Stimulated activated CD8-positive, alpha-beta memory T cell treated with anti-CD3 and anti-CD28 coated beads, Interleukin-7, amount 100 ng/mL, for 1 hour (primary cell): ENCODE results near the gene NFKBIA.
"Not testable (repeated sequence)": the region's sequence is repeated elsewhere in the genome, so short reads cannot be mapped to it uniquely, and the experiment has no call there.

Experiments
- DNase-seq, 2 donors: peaks; one replicate each; pipeline ENCODE4 v3.0.0-alpha.2; 2020; ENCODE audit warnings: low read depth in 2 of 2

NFKBIA gene

DNA sequence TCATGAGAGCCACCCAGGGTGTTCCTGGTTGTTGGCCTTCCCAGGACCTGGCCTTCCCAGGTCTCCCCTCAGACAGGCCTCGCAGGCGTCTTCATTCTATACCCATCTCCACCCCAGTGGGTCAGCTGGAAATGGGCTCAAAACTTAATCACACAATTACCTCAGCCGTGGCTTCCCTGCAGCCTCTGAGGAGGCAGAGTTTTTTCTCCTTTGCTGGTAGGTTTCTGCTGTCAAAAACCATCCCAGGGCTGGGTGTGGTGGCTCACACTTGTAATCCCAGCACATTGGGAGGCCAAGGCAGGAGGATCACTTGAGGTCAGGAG, 13.2 kb downstream of the NFKBIA start:
- DNase-seq = no peak

DNA sequence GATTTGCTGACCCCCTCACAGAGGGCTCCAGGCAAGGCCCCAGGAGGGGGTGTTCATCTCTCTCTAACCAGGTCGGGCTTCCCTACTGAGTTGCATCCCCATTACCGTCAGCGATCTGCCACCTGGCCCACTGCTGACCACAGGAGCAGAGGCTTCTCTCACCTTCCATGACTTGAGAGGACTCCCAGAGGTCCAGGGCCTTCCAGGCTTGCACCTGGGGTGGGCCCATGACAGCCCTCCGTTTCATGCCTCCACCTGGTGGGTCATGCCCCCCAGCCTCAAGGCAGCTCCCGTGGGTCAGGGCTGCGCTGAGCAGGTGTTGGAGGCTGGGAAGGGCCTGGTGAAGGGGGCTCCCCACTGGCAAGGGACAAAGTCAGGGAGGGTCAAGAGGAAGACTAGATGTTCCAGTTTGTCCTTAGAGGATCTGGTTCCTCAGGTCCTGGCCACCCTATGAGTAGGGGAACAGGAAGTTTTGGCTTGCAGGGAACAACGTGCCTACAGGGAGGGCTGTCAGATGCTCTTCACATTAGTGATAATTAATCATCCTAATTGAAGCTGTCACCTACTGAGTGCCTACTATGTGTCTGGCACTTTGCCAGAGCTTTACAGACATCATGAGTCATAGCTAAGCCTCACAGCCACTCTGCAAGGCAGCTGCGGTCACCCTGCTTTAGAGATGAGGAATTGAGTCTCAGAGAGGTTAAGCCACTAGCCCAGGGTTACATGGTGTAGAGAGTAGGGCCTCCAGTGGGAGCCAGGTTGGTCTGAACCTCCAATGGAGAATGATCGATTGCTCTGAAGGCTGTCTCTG, 13.8 kb downstream of the NFKBIA start:
- no peak for DNase-seq

GRCh38 chr14:35389315-35389667, 15.3 kb downstream of the NFKBIA start:
- DNase-seq = no peak

DNA sequence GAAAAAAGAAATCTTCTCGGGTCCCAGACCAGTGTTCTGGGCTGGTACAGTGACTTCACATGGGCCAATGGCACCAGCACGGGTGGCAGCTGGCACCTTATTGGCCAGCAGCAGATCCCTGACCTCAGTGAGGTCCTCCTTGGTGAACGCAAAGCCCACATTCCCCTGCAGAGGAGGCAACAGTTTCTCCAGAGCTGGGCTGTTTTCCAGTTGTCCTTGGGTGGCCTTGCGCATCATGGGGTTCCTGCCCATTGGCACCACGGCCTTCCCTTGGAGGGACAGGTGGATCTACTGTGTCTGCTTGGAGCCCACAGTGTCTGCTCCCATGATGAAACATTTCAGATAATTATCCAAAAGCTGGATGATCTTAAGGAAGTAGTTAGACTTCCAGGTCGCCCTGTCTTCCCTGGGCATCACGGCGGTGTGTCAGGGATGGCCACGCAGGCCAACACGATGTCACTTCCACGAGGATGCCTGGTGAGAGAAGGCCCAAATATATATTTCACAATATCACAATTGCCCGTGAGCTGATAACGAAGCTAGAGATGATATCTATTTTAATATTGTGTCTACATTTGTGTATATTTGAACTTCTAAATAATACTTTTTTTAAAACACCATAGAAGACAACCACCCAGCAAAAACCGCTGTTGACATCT, 15.8 kb downstream of the NFKBIA start:
- no peak for DNase-seq

GRCh38 chr14:35387713-35388579, 16.6 kb downstream of the NFKBIA start:
- no peak for DNase-seq

DNA sequence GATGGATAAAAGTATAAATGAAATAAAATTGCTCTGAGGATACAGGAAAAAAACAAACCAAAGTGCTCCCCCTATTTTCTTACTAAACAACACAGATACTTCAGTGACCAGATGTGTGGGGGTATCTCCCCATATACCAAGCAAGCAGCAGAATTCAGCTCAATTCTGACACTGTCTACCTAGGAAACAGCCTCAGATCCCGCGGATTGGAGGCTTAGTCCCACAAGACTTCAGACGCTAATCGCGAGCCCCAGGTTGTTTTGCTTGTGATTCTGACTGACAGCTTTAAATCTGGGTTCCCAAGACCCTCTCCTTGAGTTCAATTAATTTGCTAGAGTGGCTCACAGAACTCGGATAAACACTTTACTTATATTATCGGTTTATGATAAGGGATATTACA, 17.3 kb downstream of the NFKBIA start:
- DNase-seq = no peak

- DNase-seq = no peak
Measured at GRCh38 chr14:35386673-35387125, 17.9 kb downstream of the NFKBIA start.

GRCh38 chr14:35385042-35385839, 19.3 kb downstream of the NFKBIA start:
- DNase-seq = no peak

DNA sequence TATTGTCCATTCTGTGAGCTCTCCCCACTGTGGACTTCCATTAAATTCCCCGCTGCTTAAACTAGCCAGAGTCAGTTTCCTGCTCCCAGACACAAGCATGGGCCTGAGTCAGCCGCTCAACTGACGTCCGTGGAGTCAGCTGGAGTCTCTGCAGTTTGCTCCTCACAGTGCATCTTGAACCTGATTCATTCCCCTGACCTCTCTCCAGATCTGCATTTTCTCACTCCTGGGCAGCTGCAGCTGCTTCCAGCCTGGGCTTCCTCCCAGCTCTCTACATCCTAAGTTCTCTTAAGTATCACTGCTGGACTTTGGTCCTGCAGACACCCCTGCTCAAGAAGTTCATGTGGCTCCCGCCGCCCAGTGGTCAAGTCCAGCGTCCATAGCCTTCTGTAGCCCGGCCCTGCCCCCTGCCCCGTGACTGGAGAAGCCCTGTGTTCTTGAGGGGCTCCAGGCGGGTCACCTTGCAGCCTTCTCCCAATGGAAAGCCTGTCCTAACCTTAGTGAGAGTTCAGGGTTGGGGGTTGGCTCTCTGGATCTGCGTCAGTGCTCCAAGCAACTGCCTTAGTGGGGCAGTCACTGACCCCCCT, 20.0 kb downstream of the NFKBIA start:
- no peak for DNase-seq

DNA sequence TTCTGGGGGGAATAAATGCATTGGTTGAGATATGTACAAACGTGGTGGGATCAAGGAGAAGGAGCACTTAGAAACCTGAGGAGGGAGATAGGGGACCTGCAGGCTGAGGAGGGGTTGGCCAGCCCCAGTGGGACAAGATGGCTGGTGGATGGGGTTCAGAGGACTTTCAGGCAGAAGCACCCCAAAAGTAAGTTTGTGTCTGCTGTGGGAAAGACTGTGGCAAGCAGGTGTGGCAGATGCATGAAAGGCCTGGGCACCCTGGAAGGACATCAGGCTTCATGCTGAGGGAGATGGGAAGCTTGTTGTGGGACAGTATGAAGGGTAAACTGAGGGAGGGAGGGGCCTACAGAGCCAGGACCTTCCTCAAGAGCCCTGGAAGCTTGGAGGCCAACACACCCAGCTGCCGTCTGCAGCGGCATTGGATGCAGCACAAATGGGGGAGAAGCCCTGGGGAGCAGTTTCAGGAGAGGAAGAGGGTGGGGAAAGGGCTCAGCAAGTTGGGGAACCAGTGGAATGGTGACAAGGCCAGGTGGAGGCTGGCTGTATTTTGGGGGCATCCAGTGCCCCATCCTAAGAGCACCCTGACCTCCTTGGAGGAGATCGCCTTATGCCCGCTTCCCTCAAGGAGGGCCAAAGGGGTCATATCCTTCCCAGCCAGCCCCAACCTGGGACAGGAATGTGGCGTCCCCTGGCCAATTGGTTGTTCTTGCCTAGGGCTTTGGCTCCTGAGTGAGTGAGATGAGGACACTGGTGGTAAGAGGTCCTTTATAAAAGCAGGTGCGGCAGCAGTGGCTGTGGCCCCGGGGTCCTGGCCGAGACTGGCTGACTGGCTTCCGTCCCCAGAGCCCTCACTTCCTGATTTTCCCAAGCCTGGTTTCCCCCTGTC, 20.7 kb downstream of the NFKBIA start:
- DNase-seq = no peak

- no peak for DNase-seq
Measured at GRCh38 chr14:35380794-35381193, 23.8 kb downstream of the NFKBIA start.

DNA sequence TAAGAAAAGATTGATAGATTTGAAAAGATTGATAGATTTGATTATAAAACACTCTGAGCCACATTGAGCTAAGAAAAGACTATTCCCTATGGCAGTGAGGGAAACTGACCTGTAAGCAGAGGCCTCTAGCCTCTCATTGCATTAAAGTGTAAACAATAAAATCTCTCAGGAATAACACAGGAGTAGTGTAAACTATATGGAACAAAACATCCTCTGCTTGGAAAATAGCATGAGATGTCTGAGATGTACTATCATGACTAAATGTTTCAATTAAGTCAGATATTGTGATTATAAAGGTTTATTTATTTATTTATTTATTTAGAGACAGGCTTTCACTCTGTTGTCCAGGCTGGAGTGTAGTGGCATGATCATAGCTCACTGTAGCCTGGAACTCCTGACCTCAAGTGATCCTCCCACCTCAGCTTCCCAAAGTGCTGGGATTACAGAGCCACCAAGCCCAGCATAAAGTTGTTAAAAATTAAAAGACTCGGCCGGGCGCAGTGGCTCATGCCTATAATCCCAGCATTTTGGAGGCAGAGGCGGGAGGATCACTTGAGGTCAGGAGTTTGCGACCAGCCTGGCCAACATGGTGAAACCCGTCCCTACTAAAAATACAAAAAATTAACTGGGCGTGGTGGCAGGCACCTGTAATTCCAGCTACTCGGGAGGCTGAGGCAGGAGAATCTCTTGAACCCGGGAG, 25.2 kb downstream of the NFKBIA start:
- DNase-seq = not testable (repeated sequence)

GRCh38 chr14:35378425-35379233, 25.9 kb downstream of the NFKBIA start:
- no peak for DNase-seq

- no peak for DNase-seq
Measured at GRCh38 chr14:35375558-35376025, 29.0 kb downstream of the NFKBIA start.

DNA sequence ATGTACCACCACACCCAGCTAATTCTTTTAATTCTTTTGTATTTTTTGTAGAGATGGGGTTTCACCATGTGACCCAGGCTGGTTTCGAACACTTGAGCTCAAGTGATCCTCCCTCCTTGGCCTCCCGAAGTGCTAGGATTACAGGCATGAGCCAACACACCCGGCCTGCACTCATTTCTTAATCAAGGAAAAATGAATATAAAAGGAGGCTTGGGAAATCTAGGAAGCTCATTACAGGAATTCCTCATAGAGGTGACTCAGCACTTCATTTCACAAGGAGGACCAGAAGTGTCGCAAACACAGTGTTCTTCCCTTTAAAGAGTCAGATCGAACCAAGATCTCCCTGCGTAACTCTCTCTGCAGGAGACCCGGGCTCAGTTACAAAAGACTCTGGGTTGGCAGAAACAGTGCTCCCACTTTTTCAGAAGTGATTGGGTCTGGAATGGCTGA, 30.3 kb downstream of the NFKBIA start:
- DNase-seq = no peak

- DNase-seq = not testable (repeated sequence)
Measured at GRCh38 chr14:35373208-35373607, 31.3 kb downstream of the NFKBIA start.

DNA sequence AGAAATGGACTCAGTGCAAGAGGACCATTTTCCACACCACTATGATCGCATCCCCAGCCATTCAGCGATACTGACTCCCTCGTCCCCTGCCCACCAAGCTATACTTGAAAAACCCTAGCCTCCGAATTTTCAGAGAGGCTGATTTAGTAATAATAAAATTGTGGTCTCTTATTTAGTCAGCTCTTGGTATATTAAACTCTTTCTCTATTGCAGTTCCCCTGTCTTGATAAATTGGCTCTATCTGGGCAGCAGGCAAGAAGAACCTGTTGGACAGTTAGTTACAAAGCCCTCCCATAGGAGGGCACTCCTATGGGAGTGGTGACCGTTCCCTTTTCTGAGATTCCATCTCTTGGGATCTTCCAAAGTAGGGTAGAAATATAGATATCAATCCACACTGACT, 33.6 kb downstream of the NFKBIA start:
- DNase-seq = no peak

DNA sequence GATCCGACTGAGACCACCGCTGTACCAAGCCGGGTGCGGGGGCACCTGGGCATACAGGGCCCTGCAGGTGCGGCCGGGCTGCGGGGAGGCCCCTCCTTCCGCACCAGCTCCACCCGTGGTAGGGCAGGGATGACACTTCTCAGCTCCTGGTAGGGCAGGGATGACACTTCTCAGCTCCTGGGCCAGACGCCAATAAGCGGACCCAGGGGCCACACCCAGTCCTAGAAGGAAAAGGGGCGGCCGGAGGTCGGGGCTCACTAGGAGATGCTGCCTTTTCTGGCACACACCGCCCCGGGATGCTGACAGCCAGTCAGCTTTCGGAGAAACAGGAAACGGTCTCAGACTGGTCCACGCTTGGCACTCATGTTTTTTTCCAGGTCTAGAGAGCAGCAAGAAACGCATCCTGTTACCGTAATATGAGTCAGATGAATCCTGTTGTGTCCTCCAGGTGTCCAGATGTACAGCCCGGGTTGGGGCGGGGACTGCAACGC, 34.8 kb downstream of the NFKBIA start:
- DNase-seq = no peak
